IMR-90 (cell line): ENCODE results near the gene FFAR2. TPM values are rescaled to one million over a fixed set of nuclear protein-coding genes. Genes with fewer than 3 reads are reported as not detected.

Experiments used
- ATAC-seq: fragments of 200-7000 bp; cut with Tn5 transposase; 2 replicates; pipeline ENCODE4 v1.9.1; 2020; ENCODE audit warnings: low read depth, mild to moderate bottlenecking, moderate library complexity
- BruUV-seq: library from RNA; stranded (reverse); fragments of 400-500 nt; replicated peaks from 2 replicates; lab custom pipeline; 2021; lab: Mats Ljungman, UMichigan
- CTCF ChIA-PET: fragments of 300-600 bp; formaldehyde crosslinking; extraction: SDS; loops from one replicate; lab custom pipeline; 2021; ENCODE audit warnings: antibody characterized with exemption; lab: Yijun Ruan, JAX
- POLR2A ChIA-PET: fragments of 300-600 bp; sonication (Branson Sonifier 250); formaldehyde crosslinking; loops from one replicate; lab custom pipeline; 2022; ENCODE audit warnings: antibody characterized with exemption; ENCODE audit not compliant: unreplicated experiment; lab: Charles Lee
- DNase-seq: peaks from one replicate; pipeline ENCODE4 v3.0.0; 2013
- H2AFZ ChIP-seq: replicated peaks from 2 replicates; pipeline ENCODE3; 2013; ENCODE audit warnings: low read length, mild to moderate bottlenecking; ENCODE audit not compliant: poor library complexity
- H2AK5ac ChIP-seq: 2 replicates; pipeline ENCODE4 v1.6.1; 2013; ENCODE audit warnings: low read depth, low read length, inconsistent platforms
- H2AK9ac ChIP-seq: replicated peaks from 2 replicates; pipeline ENCODE3; 2013; ENCODE audit warnings: mild to moderate bottlenecking, low read depth, low read length, moderate library complexity; ENCODE audit not compliant: poor library complexity
- H2BK120ac ChIP-seq: 2 replicates; pipeline ENCODE4 v1.6.1; 2013; ENCODE audit warnings: low read depth, low read length, inconsistent platforms
- H2BK15ac ChIP-seq: 3 replicates; pipeline ENCODE4 v1.6.1; 2013; ENCODE audit warnings: low read depth, low read length, inconsistent platforms
- H2BK20ac ChIP-seq: 2 replicates; pipeline ENCODE4 v1.6.1; 2013; ENCODE audit warnings: low read depth, mild to moderate bottlenecking, inconsistent platforms, low read length, moderate library complexity
- H2BK5ac ChIP-seq: 2 replicates; pipeline ENCODE4 v1.6.1; 2013; ENCODE audit warnings: mild to moderate bottlenecking, low read depth, low read length, inconsistent platforms; ENCODE audit not compliant: poor library complexity, severe bottlenecking
- H3K14ac ChIP-seq: replicated peaks from 2 replicates; pipeline ENCODE4 v1.6.1; 2013; ENCODE audit warnings: low read depth, low read length, inconsistent platforms
- H3K18ac ChIP-seq: 2 replicates; pipeline ENCODE4 v1.6.1; 2013; ENCODE audit warnings: low read depth, low read length, control low read depth
- H3K23ac ChIP-seq: 2 replicates; pipeline ENCODE4 v1.6.1; 2013; ENCODE audit warnings: low read depth, low read length, inconsistent platforms
- H3K27ac ChIP-seq: 2 replicates; pipeline ENCODE4 v1.5.1; 2013; ENCODE audit warnings: mild to moderate bottlenecking, control low read depth, low read length; ENCODE audit not compliant: insufficient read depth
- H3K27me3 ChIP-seq: 2 replicates; pipeline ENCODE4 v1.6.1; 2013; ENCODE audit warnings: low read length; ENCODE audit not compliant: control insufficient read depth, insufficient read depth
- H3K36me3 ChIP-seq: 2 replicates; pipeline ENCODE4 v1.6.1; 2013; ENCODE audit warnings: low read length, mixed read lengths; ENCODE audit not compliant: control insufficient read depth, insufficient read depth
- H3K4ac ChIP-seq: 2 replicates; pipeline ENCODE4 v1.6.1; 2013; ENCODE audit warnings: low read depth, low read length, inconsistent platforms
- H3K4me1 ChIP-seq: 2 replicates; pipeline ENCODE4 v1.6.1; 2013; ENCODE audit warnings: low read length, mixed read lengths; ENCODE audit not compliant: control insufficient read depth, insufficient read depth
- H3K4me2 ChIP-seq: 2 replicates; pipeline ENCODE4 v1.6.1; 2013; ENCODE audit warnings: low read depth, mild to moderate bottlenecking, control low read depth, low read length, moderate library complexity
- H3K4me3 ChIP-seq: 2 replicates; pipeline ENCODE4 v1.5.1; 2013; ENCODE audit warnings: low read depth, mild to moderate bottlenecking, control low read depth, low read length, moderate library complexity; ENCODE audit not compliant: insufficient read depth
- H3K56ac ChIP-seq: 2 replicates; pipeline ENCODE4 v1.6.1; 2013; ENCODE audit warnings: low read length, inconsistent platforms; ENCODE audit not compliant: insufficient read depth; ENCODE audit errors: extremely low read depth
- H3K79me1 ChIP-seq, 2 experiments: 2 replicates each; pipeline ENCODE4 v1.6.1; 2013; ENCODE audit warnings: low read length in 2 of 2, inconsistent platforms in 1 of 2, low read depth in 1 of 2
- H3K9ac ChIP-seq: 2 replicates; pipeline ENCODE4 v1.6.1; 2013; ENCODE audit warnings: low read depth, low read length, control low read depth
- H3K9me1 ChIP-seq: 2 replicates; pipeline ENCODE4 v1.6.1; 2013; ENCODE audit warnings: low read length, inconsistent platforms; ENCODE audit not compliant: insufficient read depth
- H3K9me3 ChIP-seq: 2 replicates; pipeline ENCODE4 v1.6.1; 2013; ENCODE audit warnings: low read length; ENCODE audit not compliant: control insufficient read depth, insufficient read depth
- H4K20me1 ChIP-seq: 2 replicates; pipeline ENCODE4 v1.6.1; 2013; ENCODE audit warnings: low read length, inconsistent platforms; ENCODE audit not compliant: insufficient read depth
- H4K5ac ChIP-seq: 2 replicates; pipeline ENCODE4 v1.6.1; 2013; ENCODE audit warnings: mild to moderate bottlenecking, low read depth, low read length, control low read depth
- H4K8ac ChIP-seq, 2 experiments: 2 replicates each; pipeline ENCODE4 v1.6.1; 2013; ENCODE audit warnings: low read depth in 2 of 2, low read length in 2 of 2, control low read depth in 1 of 2, inconsistent platforms in 1 of 2
- H4K91ac ChIP-seq: 2 replicates; pipeline ENCODE4 v1.6.1; 2013; ENCODE audit warnings: low read depth, low read length, inconsistent platforms; ENCODE audit not compliant: insufficient read depth
- BHLHE40 ChIP-seq: fragments of 150-350 bp; IDR thresholded peaks from 2 replicates; pipeline ENCODE4 v1.6.1; 2016; ENCODE audit warnings: mild to moderate bottlenecking, low read depth, low read length
- CEBPB ChIP-seq: IDR thresholded peaks from 2 replicates; pipeline ENCODE4 v1.6.1; 2012; ENCODE audit warnings: low read depth, low read length, improper control_type of control experiment
- CHD1 ChIP-seq: IDR thresholded peaks from 2 replicates; pipeline ENCODE4 v1.6.1; 2012; ENCODE audit warnings: low read depth, low read length, improper control_type of control experiment
- FOS ChIP-seq: fragments of 150-350 bp; IDR thresholded peaks from 2 replicates; pipeline ENCODE4 v1.6.1; 2016; ENCODE audit warnings: low read depth, low read length
- MAFK ChIP-seq: IDR thresholded peaks from 2 replicates; pipeline ENCODE4 v1.6.1; 2012; ENCODE audit warnings: low read depth, low read length, improper control_type of control experiment
- MAZ ChIP-seq: IDR thresholded peaks from 2 replicates; pipeline ENCODE4 v1.6.1; 2012; ENCODE audit warnings: low read depth, mild to moderate bottlenecking, low read length, improper control_type of control experiment, moderate library complexity, borderline replicate concordance
- NFE2L2 ChIP-seq: fragments of 150-350 bp; IDR thresholded peaks from 2 replicates; pipeline ENCODE4 v1.6.1; 2016; ENCODE audit warnings: low read depth, mild to moderate bottlenecking, low read length
- POLR2A ChIP-seq: IDR thresholded peaks from 2 replicates; pipeline ENCODE4 v1.6.1; 2012; ENCODE audit warnings: mild to moderate bottlenecking, low read depth, low read length
- RAD21 ChIP-seq: IDR thresholded peaks from 2 replicates; pipeline ENCODE4 v1.6.1; 2012; ENCODE audit warnings: low read length, improper control_type of control experiment
- RFX5 ChIP-seq: IDR thresholded peaks from 2 replicates; pipeline ENCODE4 v1.8.0; 2012; ENCODE audit warnings: low read depth, mild to moderate bottlenecking, low read length, moderate library complexity
- SMC3 ChIP-seq: fragments of 150-350 bp; IDR thresholded peaks from 2 replicates; pipeline ENCODE4 v1.6.1; 2016; ENCODE audit warnings: low read depth, mild to moderate bottlenecking, antibody characterized with exemption, low read length, moderate library complexity
- WGBS, 2 experiments: methylation state at CpG; one replicate each; pipeline versions ENCODE4 v1.1.5 to v1.1.7; 2013; ENCODE audit warnings: missing lambda C conversion rate in 2 of 2; ENCODE audit not compliant: insufficient read length in 1 of 2; ENCODE audit errors: extremely low coverage in 2 of 2; 5-methylcytosine and 5-hydroxymethylcytosine counted together
- dilution Hi-C: fragments of 300-500 bp; cut with HindIII; formaldehyde crosslinking; loops from one replicate; pipeline ENCODE4 v1.14.3; 2018; ENCODE audit warnings: low sequenced_read_pairs; ENCODE audit not compliant: unreplicated experiment
- in situ Hi-C: fragments of 300-500 bp; cut with MboI; formaldehyde crosslinking; loops from 3 replicates; pipeline ENCODE4 v1.14.3; 2019; ENCODE audit warnings: low sequenced_read_pairs, inconsistent platforms, mixed read lengths
- intact Hi-C: fragments of 100-400 bp; cut with micrococcal nuclease; formaldehyde crosslinking; loops from 2 replicates; pipeline ENCODE4 v1.10.0; 2022
- polyA plus RNA-seq, 3 experiments: library from polyadenylated mRNA; depleted of rRNA; stranded (reverse); fragments of >200 nt; gene quantifications; 2 replicates each; pipeline ENCODE4 v1.2.3, GENCODE V29; 2012; ENCODE audit warnings: low replicate concordance in 1 of 3
- total RNA-seq: library from RNA; depleted of rRNA; stranded (reverse); fragments of >200 nt; gene quantifications from 2 replicates; pipeline ENCODE4 v1.2.3, GENCODE V29; 2012
- TF ChIP-seq, protein P1 (sequence below): conservative IDR thresholded peaks from 2 replicates; pipeline ENCODE4 v1.5.1; 2012; ENCODE audit warnings: mild to moderate bottlenecking, low read depth, low read length, improper control_type of control experiment

Gene FFAR2
- total and polyA plus RNA-seq, 2 of the 4 experiments (the other 2 are of a cell fraction), result not detected

DNA sequence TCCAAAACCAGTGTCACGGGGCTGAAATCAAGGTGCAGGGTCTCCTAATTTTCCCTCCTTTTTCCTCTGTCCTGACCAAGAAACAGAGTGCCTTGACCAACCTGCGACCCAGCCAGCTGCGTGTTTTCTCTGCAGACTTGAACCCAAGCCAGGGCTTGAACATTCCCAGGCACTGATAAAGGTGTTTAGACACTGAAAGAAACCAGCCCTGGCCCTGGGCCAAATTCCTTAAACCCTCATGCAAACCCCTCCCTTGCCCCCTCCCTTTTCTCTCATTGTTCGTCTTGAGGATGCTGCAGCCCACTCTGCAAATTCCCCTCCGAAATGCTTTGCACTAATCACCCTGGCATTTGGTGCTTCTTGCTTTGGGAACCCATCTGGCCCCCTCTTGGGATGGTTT lies 9.5 kb upstream of the FFAR2 start:
- Histone ChIP-seq H3K9me3 (no peaks in the 10 kb centered on the region), H3K4ac (no peak overlapping the region), H3K79me1 (no peaks in the 10 kb centered on the region), H3K18ac (no peak overlapping the region), H2AFZ (no peak overlapping the region), H2BK15ac (no peak overlapping the region), H3K9ac (no peak overlapping the region), H2AK5ac (no peak overlapping the region), H2BK120ac (no peak overlapping the region), H3K36me3 (no peaks in the 10 kb centered on the region), H2BK20ac (no peak overlapping the region), H3K27ac (no peak overlapping the region), H4K20me1 (no peaks in the 10 kb centered on the region), H3K14ac (no peak overlapping the region), H4K91ac (no peak overlapping the region), H3K9me1 (no peaks in the 10 kb centered on the region), H3K27me3 (peaks cover 11% of the 10 kb centered on the region), H2BK5ac (no peak overlapping the region), H3K4me3 (no peak overlapping the region), H3K4me1 (peaks cover 2% of the 10 kb centered on the region), H4K5ac (no peak overlapping the region), H2AK9ac (no peak overlapping the region), H3K4me2 (no peak overlapping the region), H4K8ac (no peak overlapping the region), H3K23ac (no peak overlapping the region), H3K56ac (no peak overlapping the region)
- intact Hi-C loops, result no loop called here
- WGBS, 2 experiments, result 38% methylated on average over 2 of the region's 5 CpGs; no CpG with 5 or more reads in 1 of the 2 experiments
- no TSS peak for BruUV-seq
- dilution Hi-C loops, result no loop called here
- ChIA-PET CTCF (no interaction called here), POLR2A (no interaction called here)
- DNase-seq, result no peak
- TF ChIP-seq NFE2L2 (no peak), POLR2A (no peak), RFX5 (no peak), FOS (no peak), MAFK (no peak), CHD1 (no peak), CEBPB (no peak), MAZ (no peak), BHLHE40 (no peak), RAD21 (no peak), SMC3 (no peak)
- TF ChIP-seq, protein P1, sequence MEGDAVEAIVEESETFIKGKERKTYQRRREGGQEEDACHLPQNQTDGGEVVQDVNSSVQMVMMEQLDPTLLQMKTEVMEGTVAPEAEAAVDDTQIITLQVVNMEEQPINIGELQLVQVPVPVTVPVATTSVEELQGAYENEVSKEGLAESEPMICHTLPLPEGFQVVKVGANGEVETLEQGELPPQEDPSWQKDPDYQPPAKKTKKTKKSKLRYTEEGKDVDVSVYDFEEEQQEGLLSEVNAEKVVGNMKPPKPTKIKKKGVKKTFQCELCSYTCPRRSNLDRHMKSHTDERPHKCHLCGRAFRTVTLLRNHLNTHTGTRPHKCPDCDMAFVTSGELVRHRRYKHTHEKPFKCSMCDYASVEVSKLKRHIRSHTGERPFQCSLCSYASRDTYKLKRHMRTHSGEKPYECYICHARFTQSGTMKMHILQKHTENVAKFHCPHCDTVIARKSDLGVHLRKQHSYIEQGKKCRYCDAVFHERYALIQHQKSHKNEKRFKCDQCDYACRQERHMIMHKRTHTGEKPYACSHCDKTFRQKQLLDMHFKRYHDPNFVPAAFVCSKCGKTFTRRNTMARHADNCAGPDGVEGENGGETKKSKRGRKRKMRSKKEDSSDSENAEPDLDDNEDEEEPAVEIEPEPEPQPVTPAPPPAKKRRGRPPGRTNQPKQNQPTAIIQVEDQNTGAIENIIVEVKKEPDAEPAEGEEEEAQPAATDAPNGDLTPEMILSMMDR, result no peak
- in situ Hi-C loops, result no loop called here
- no peak for ATAC-seq
